ENCODE measurements around the gene HILPDA.
A peak's percentile ranks its signal among the peaks of the same experiment; 100 is the strongest.

The HILPDA gene, protein sequence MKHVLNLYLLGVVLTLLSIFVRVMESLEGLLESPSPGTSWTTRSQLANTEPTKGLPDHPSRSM

GRCh38 chr7:128455543-128456254 lies at the start of gene HILPDA:
HILPDA (plus strand) TSS chr7:128455878; CDS start chr7:128457269, 1,391 bp downstream.
- DNase-seq (ENCODE audit: low read depth in 2 of 2, low spot score in 1 of 2) = peak; percentile 78 to 86

DNA sequence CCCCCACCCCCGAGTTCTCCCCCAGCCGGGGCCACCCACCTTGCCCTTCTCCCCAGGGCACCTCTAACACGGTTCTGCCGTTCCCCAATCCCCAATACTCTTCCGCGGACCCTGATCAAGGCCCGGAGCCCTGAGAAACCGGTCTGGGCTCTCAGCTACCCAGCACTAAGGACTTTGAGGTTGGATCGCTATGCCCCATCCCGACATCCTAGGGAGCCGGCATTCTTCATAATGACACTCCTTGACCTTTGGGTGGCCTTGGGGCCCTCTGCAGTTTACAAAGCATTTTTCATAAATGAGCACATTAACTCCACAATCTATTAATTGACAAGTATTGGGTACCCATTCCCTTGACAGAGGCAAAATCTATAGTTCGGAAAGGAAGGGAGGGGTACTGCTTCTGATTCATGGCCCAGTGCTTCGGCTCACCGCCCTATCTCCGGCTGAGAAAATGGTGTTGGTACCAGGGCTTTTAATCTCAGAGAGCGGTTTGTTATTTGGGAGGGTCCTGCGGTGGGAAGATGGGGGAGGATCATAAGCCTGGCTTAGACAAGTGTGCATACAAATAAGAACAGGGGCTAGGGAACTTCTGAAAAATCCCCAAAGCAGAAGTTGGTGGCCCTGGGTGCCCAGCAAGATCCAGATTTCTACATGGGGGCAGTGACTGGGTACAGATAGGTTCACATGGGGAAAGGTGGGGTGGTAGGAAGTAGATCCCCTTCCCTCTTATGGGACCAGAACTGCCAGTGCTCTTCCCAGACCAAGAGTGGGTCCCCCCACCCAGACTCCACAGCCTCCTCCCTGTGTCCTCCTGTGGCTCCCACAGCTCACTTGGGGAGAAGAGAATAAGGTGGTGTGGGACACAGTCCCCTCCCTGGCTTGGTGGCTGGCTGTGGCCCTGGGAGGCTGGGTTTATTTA lies 49.1 kb upstream of the HILPDA start:
- no peak for DNase-seq (ENCODE audit: low read depth in 2 of 2, low spot score in 1 of 2)

DNA sequence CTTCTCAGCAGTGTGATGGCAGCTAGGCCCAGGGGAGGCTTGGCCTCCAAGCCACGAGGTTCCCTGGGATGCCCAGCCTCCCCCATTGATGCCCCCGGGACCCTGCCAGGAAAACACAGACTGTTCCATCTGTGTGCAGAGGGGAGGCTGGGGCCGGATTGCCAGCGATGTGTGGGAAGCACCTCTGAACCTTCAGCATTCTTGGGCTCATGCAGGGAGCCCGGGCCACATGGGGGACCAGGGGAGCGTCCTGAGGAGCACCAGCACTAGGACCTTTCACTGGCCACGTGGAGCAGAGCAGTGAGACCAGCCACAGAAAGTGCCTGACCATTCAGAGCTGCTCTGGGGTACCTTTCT lies 48.5 kb upstream of the HILPDA start:
- DNase-seq (ENCODE audit: low read depth in 2 of 2, low spot score in 1 of 2) = no peak

DNA sequence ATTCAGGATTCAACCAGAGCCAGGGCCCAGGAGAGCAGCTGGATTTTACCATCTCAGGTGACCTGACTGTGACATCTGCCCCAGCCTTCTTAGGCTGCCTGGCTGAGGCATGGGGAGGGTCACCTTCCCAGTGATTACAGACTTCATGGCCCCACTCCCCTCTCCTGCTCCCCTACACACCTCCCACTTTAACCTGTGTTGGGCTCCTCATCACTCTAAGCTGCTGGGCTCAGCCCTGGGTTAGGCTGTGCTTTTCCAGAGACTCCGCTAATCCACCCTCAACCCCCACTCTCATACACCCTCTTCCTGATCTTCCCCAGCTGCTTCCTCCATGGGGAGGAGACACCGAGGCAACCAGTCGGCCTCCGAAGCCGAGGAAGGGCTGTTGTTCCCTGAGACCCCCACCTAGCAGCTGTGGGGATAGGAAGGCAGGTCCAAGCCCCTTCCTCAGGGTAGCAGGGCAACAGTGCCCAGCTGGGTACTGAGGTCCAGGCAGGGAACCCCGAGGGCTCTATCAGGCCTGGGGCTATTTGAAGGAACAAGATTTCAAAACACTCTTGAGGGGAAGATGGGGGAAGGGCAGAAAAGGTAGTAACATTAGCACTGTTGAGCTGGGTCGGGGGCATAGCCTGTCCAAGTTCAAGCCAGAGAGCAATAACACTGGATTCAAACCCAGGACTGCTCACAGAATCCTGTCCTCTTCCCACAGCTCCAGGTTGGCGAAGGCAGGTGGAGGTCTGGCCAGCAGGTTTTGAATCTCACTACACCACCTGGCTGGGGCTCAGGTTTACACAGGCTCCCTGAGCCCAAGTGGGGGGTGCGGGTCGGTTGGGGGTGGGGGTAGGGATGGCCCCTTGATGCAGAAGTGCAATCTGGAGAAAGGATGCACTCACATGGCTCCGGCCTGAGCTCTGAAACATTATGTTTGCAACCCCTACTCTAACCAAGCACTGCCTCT lies 47.6 kb upstream of the HILPDA start:
- DNase-seq (ENCODE audit: low read depth in 2 of 2, low spot score in 1 of 2) = no peak

GRCh38 chr7:128408709-128409595 lies 46.7 kb upstream of the HILPDA start:
- no peak for DNase-seq (ENCODE audit: low read depth in 2 of 2, low spot score in 1 of 2)

- DNase-seq (ENCODE audit: low read depth in 2 of 2, low spot score in 1 of 2) = peak; percentile 68 to 74
Observed at GRCh38 chr7:128409596-128410450, 45.9 kb upstream of the HILPDA start, which contains the start of gene IMPDH1. IMPDH1 (minus strand) TSS chr7:128409982; CDS start chr7:128409901, 81 bp downstream.

- DNase-seq (ENCODE audit: low read depth in 2 of 2, low spot score in 1 of 2) = no peak
Observed at GRCh38 chr7:128410451-128410753, 45.3 kb upstream of the HILPDA start.

GRCh38 chr7:128415217-128415785 lies 40.4 kb upstream of the HILPDA start:
- no peak for DNase-seq (ENCODE audit: low read depth in 2 of 2, low spot score in 1 of 2)

DNA sequence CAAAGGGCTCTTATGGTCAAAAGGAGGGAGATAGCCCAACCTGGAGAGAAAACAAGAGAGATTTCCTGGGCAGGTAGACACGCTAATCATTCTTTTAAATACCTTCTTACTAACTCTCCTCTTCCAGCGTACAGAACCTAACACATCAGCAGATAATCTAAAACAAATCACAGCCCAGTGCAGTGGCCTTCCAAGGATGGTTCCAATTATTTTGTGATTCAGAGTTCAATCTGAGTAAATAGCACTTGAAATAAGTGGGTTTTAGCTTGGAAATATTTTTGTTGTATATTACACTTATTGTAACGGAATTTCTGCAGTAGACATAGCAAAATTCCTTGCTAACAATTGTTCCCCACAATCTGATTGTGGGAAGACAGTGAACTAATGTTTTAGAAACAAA lies 38.6 kb upstream of the HILPDA start:
- no peak for DNase-seq (ENCODE audit: low read depth in 2 of 2, low spot score in 1 of 2)

- no peak for DNase-seq (ENCODE audit: low read depth in 2 of 2, low spot score in 1 of 2)
Observed at GRCh38 chr7:128419257-128419656, 36.4 kb upstream of the HILPDA start.

DNA sequence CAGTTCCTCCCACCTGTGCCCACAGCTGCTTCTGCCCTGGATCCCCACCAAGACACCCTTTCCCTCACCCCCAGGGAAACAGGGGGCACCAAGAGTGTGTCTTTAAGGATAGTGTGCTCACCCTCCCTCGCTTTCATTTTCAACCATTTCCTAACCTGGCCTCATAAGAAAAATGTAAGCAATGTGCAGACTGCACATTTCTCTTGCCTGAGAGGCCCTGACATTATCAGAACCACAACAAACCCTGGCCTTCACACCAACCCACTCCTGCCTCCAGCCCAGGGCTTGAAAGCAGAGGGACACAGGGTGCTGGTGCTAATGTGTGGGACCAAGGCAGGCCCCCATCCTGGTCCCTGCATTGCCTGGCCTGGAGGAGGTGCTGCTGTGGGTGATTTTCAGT lies 34.9 kb upstream of the HILPDA start:
- no peak for DNase-seq (ENCODE audit: low read depth in 2 of 2, low spot score in 1 of 2)

DNA sequence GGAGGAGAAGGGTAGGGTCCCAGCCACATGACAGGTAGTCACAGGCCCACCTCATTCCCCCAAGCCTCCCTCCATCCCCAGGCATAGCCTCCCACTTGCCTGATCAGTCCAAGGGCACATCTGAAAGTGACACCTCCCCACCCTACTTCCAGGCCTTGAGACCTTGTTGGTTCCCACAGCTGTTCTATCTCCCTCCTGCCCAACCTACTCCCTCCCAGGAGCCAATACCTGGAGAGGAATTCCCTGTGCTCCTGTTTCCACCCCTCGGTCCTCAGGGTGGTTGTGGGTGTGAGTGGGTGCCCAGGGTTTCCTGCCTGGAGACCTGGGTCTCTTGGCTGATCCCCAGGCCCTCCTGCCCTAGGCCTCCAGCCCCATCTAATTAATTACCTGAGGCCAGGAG lies 34.3 kb upstream of the HILPDA start:
- DNase-seq (ENCODE audit: low read depth in 2 of 2, low spot score in 1 of 2) = no peak

GRCh38 chr7:128422037-128422436 lies 33.6 kb upstream of the HILPDA start:
- DNase-seq (ENCODE audit: low read depth in 2 of 2, low spot score in 1 of 2) = no peak

DNA sequence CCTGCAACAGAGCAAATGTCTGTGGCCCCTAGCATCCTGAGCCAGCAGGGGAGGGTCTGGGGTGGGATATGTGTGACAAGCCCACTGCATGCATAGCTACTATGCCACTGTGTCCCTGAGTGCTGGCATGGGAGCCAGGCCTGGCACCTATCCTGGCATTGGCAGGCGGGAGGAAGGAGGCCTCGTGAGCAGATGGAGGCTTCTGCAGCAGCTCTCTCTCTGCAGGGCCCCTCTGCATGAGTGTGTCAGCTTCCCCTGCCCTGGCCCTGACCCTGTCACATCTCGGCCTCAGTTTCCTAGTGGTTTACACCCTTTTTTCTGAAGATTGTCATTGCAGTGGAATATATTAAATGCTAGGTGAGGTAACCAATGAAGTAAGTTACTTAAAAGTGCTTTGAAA lies 32.8 kb upstream of the HILPDA start:
- DNase-seq (ENCODE audit: low read depth in 2 of 2, low spot score in 1 of 2) = no peak

DNA sequence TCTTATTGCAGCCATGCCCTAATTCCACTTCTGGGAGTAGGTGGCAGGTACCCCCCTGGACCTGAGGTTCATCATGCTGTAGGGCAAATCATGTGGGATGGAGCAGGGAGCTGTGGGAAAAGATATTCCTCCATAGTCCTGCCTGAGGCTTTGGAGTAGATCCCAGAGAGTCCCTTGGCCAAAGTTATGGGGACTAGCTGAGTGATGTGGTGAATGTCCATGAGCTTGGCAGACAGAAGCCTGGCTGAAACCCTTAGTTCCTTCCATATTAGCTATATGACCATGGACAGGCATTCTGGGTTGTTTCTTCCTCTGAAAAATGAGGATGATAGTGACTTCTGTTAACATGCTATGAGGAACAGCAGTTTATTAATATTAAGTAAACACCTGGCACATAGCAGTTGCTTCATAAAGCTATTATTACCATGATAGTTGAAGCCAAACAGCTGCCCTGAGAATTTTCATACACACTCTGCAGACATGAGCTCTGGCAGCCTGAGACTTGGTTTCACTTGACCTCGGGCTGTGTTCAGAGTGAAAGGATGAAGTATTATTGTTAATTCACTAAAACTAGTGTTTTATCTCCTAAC lies 30.9 kb upstream of the HILPDA start:
- no peak for DNase-seq (ENCODE audit: low read depth in 2 of 2, low spot score in 1 of 2)

DNA sequence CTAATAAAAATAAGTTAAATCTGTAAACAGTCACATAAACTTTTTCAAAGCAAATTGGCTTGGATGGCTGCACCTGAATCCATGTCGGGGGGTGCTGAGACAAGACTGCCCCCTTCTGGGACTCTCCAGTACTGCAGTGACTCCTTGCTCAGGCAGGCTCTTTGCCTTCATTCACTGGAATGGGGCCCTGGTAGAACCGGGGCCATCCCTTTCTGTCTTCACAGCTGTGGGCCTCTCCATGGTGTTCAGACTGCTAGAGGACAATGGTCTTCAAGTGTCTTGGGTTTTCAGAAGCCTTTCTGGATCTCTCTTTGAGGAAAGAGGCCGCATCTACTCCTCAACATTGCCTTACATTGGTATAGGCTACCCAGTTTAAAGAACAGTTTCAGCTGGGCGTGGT lies 29.8 kb upstream of the HILPDA start:
- DNase-seq (ENCODE audit: low read depth in 2 of 2, low spot score in 1 of 2) = peak; percentile 43 to 82

- no peak for DNase-seq (ENCODE audit: low read depth in 2 of 2, low spot score in 1 of 2)
Observed at GRCh38 chr7:128427289-128427891, 28.3 kb upstream of the HILPDA start.

- DNase-seq (ENCODE audit: low read depth in 2 of 2, low spot score in 1 of 2) = no peak
Observed at GRCh38 chr7:128430207-128430606, 25.5 kb upstream of the HILPDA start.

All from stimulated activated CD8-positive, alpha-beta memory T cell treated with anti-CD3 and anti-CD28 coated beads, Interleukin-4, amount 100 ng/mL, for 4 hours (primary cell).